ENCODE results near the gene PRICKLE2. TPM values are rescaled to one million over a fixed set of nuclear protein-coding genes. Genes with fewer than 3 reads are reported as not detected.

Gene PRICKLE2
- total and polyA plus RNA-seq, 10 donors, result 0.27 to 11.4 (median 5.4) TPM

DNA sequence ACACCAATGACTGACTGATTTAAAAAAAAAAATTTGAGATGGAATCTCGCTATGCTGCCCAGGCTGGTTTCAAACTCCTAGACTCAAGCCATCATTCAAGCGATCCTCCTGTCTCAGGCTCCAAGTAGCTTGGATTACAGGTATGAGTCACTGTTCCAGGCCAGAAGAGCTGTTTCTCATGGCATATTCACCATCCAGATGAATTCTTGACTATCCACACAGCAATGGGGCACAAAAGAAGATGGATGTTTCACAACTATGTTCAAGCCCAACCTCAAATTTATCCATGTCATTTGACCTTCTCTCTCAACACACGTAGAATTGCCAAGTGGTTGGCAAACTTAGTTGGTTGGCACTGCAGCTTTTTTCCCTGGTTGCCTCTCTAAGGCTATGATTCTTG is 40.6 kb downstream of the PRICKLE2 start:
- no peak overlapping the region for H3K27ac ChIP-seq
- DNase-seq, result no peak
- H3K4me1 ChIP-seq, result no peaks in the 10 kb centered on the region
- no peak overlapping the region for H3K4me3 ChIP-seq
- intact Hi-C loops (cut with DNase I; ENCODE audit: low total_unique reads), result no loop called here
- H3K36me3 ChIP-seq, result no peaks in the 10 kb centered on the region
- H3K9me3 ChIP-seq, result no peaks in the 10 kb centered on the region
- no peaks in the 10 kb centered on the region for H3K27me3 ChIP-seq (replicated peaks in 1 of 7)
- WGBS, 5 donors, result 74 to 96% (median 83%) methylated on average over 3 of the region's 3 CpGs
- TF ChIP-seq POLR2AphosphoS5 (IDR thresholded peaks at IDR 0.05), result no peak
- TF ChIP-seq, protein P1, sequence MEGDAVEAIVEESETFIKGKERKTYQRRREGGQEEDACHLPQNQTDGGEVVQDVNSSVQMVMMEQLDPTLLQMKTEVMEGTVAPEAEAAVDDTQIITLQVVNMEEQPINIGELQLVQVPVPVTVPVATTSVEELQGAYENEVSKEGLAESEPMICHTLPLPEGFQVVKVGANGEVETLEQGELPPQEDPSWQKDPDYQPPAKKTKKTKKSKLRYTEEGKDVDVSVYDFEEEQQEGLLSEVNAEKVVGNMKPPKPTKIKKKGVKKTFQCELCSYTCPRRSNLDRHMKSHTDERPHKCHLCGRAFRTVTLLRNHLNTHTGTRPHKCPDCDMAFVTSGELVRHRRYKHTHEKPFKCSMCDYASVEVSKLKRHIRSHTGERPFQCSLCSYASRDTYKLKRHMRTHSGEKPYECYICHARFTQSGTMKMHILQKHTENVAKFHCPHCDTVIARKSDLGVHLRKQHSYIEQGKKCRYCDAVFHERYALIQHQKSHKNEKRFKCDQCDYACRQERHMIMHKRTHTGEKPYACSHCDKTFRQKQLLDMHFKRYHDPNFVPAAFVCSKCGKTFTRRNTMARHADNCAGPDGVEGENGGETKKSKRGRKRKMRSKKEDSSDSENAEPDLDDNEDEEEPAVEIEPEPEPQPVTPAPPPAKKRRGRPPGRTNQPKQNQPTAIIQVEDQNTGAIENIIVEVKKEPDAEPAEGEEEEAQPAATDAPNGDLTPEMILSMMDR (IDR thresholded peaks at IDR 0.05 in 8 of 11, conservative IDR thresholded peaks at IDR 0.05 in 3 of 11), result no peak
- no peak for TF ChIP-seq POLR2A (IDR thresholded peaks at IDR 0.05)

DNA sequence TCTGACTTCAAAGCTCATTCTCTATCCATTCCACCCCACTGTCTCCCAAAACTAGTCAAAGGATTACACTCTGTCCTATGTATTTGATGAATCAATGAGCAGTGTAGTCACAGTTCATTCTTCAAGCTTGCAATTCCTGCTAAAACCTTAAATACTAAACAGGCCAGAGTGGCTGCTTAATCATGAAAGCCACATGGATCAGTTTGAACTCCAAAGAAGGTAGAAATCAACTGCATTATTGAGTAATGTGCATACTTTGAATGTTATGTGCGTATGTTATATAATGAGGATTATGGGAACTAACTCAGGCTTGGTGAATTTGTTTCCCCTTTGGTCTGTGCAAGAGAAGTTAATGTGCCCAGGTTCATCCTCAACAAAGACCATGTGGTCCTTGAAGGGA is 45.4 kb downstream of the PRICKLE2 start:
- Histone ChIP-seq H3K9me3 (no peaks in the 10 kb centered on the region), H3K27me3 (replicated peaks in 1 of 7) (no peaks in the 10 kb centered on the region), H3K4me3 (no peak overlapping the region), H3K36me3 (no peaks in the 10 kb centered on the region), H3K4me1 (no peaks in the 10 kb centered on the region), H3K27ac (no peak overlapping the region)
- TF ChIP-seq POLR2AphosphoS5 (IDR thresholded peaks at IDR 0.05), result no peak
- TF ChIP-seq, protein P1 (IDR thresholded peaks at IDR 0.05 in 8 of 11, conservative IDR thresholded peaks at IDR 0.05 in 3 of 11), result no peak
- no peak for TF ChIP-seq POLR2A (IDR thresholded peaks at IDR 0.05)
- DNase-seq, result no peak
- 88 to 100% (median 97%) methylated on average over 1 of the region's 1 CpG for WGBS, 5 donors
- intact Hi-C loops (cut with DNase I; ENCODE audit: low total_unique reads), result no loop called here

- Histone ChIP-seq H3K9me3 (no peaks in the 10 kb centered on the region), H3K4me3 (no peak overlapping the region), H3K27ac (no peak overlapping the region), H3K27me3 (replicated peaks in 1 of 7) (no peaks in the 10 kb centered on the region), H3K4me1 (no peaks in the 10 kb centered on the region), H3K36me3 (no peaks in the 10 kb centered on the region)
- no peak for DNase-seq
- TF ChIP-seq, protein P1 (IDR thresholded peaks at IDR 0.05 in 8 of 11, conservative IDR thresholded peaks at IDR 0.05 in 3 of 11), result no peak
- no peak for TF ChIP-seq POLR2A (IDR thresholded peaks at IDR 0.05)
- TF ChIP-seq POLR2AphosphoS5 (IDR thresholded peaks at IDR 0.05), result no peak
- intact Hi-C loops (cut with DNase I; ENCODE audit: low total_unique reads), result no loop called here
- 85 to 95% (median 87%) methylated on average over 4 of the region's 4 CpGs for WGBS, 5 donors
Measured at GRCh38 chr3:64179249-64179648, 46.0 kb downstream of the PRICKLE2 start.

GRCh38 chr3:64178419-64178818 is 46.8 kb downstream of the PRICKLE2 start:
- no peaks in the 10 kb centered on the region for H3K27me3 ChIP-seq (replicated peaks in 1 of 7)
- no peaks in the 10 kb centered on the region for H3K4me1 ChIP-seq
- no peak overlapping the region for H3K27ac ChIP-seq
- intact Hi-C loops (cut with DNase I; ENCODE audit: low total_unique reads), result no loop called here
- TF ChIP-seq POLR2A (IDR thresholded peaks at IDR 0.05), result no peak
- TF ChIP-seq, protein P1 (IDR thresholded peaks at IDR 0.05 in 8 of 11, conservative IDR thresholded peaks at IDR 0.05 in 3 of 11), result no peak
- TF ChIP-seq POLR2AphosphoS5 (IDR thresholded peaks at IDR 0.05), result no peak
- 76 to 87% (median 85%) methylated on average over 2 of the region's 2 CpGs for WGBS, 5 donors
- H3K9me3 ChIP-seq, result no peaks in the 10 kb centered on the region
- no peak overlapping the region for H3K4me3 ChIP-seq
- no peaks in the 10 kb centered on the region for H3K36me3 ChIP-seq
- DNase-seq, result no peak

All from spleen (tissue), 11 donors.